ENCODE measurements around the gene NIPBL.
"Not testable (repeated sequence)": the region's sequence is repeated elsewhere in the genome, so short reads cannot be mapped to it uniquely, and the experiment has no call there.

Gene NIPBL

GRCh38 chr5:36883894-36884462 is 7.4 kb downstream of the NIPBL start:
- peaks cover 11 to 16% of the 10 kb centered on the region in 2 donors for H3K36me3 Mint-ChIP-seq
- H3K4me3 Mint-ChIP-seq: no peak overlapping the region
- no peak for DNase-seq
- H3K27ac Mint-ChIP-seq: no peak overlapping the region
- peaks cover 0 to 2% of the 10 kb centered on the region in 2 donors for H3K9me3 Mint-ChIP-seq
- peaks cover 37 to 67% of the 10 kb centered on the region in 2 donors for H3K4me1 Mint-ChIP-seq
- ATAC-seq (replicated peaks): no peak
- H3K27me3 Mint-ChIP-seq: no peaks in the 10 kb centered on the region

GRCh38 chr5:36885149-36885548 is 8.6 kb downstream of the NIPBL start:
- peaks cover 39 to 71% of the 10 kb centered on the region in 2 donors for H3K4me1 Mint-ChIP-seq
- no peaks in the 10 kb centered on the region for H3K27me3 Mint-ChIP-seq
- peaks cover 11 to 16% of the 10 kb centered on the region in 2 donors for H3K36me3 Mint-ChIP-seq
- no peak overlapping the region for H3K4me3 Mint-ChIP-seq
- no peak overlapping the region for H3K27ac Mint-ChIP-seq
- ATAC-seq (replicated peaks) (no peak), DNase-seq (no peak)
- H3K9me3 Mint-ChIP-seq: peaks cover 0 to 2% of the 10 kb centered on the region in 2 donors

- Mint-ChIP-seq H3K4me3 (no peak overlapping the region), H3K36me3 (peaks cover 13 to 16% of the 10 kb centered on the region in 2 donors), H3K4me1 (peaks cover 39 to 68% of the 10 kb centered on the region in 2 donors), H3K27me3 (no peaks in the 10 kb centered on the region), H3K27ac (no peak overlapping the region), H3K9me3 (peaks cover 0 to 2% of the 10 kb centered on the region in 2 donors)
- DNase-seq (no peak), ATAC-seq (replicated peaks) (no peak)
Observed at GRCh38 chr5:36885566-36886485, 9.3 kb downstream of the NIPBL start.

- Mint-ChIP-seq H3K27me3 (no peaks in the 10 kb centered on the region), H3K9me3 (peaks cover 0 to 2% of the 10 kb centered on the region in 2 donors), H3K4me3 (peak overlapping the region in 1 of 2 donors; percentile 9), H3K4me1 (peaks cover 41 to 67% of the 10 kb centered on the region in 2 donors), H3K36me3 (peaks cover 22 to 23% of the 10 kb centered on the region in 2 donors), H3K27ac (peak overlapping the region; percentile 9)
- DNase-seq (no peak), ATAC-seq (replicated peaks) (no peak)
Observed at GRCh38 chr5:36886791-36887190, 10.2 kb downstream of the NIPBL start.

- H3K4me1 Mint-ChIP-seq: peaks cover 34 to 61% of the 10 kb centered on the region in 2 donors
- H3K4me3 Mint-ChIP-seq: no peak overlapping the region
- DNase-seq: no peak
- H3K27me3 Mint-ChIP-seq: no peaks in the 10 kb centered on the region
- ATAC-seq (replicated peaks): no peak
- peak overlapping the region; percentile 11 for H3K27ac Mint-ChIP-seq
- H3K36me3 Mint-ChIP-seq: peaks cover 25 to 27% of the 10 kb centered on the region in 2 donors
- peaks cover 0 to 3% of the 10 kb centered on the region in 2 donors for H3K9me3 Mint-ChIP-seq
Observed at GRCh38 chr5:36887532-36887931, 11.0 kb downstream of the NIPBL start.

- Mint-ChIP-seq H3K27ac (no peak overlapping the region), H3K4me3 (no peak overlapping the region), H3K36me3 (peaks cover 25 to 27% of the 10 kb centered on the region in 2 donors), H3K4me1 (peaks cover 34 to 62% of the 10 kb centered on the region in 2 donors), H3K27me3 (no peaks in the 10 kb centered on the region), H3K9me3 (peaks cover 0 to 3% of the 10 kb centered on the region in 2 donors)
- ATAC-seq (replicated peaks) (no peak), DNase-seq (no peak)
Observed at GRCh38 chr5:36888303-36888702, 11.7 kb downstream of the NIPBL start.

GRCh38 chr5:36889264-36889663 is 12.7 kb downstream of the NIPBL start:
- H3K27me3 Mint-ChIP-seq: no peaks in the 10 kb centered on the region
- H3K36me3 Mint-ChIP-seq: peaks cover 23 to 25% of the 10 kb centered on the region in 2 donors
- H3K4me3 Mint-ChIP-seq: no peak overlapping the region
- peaks cover 33 to 64% of the 10 kb centered on the region in 2 donors for H3K4me1 Mint-ChIP-seq
- peak in 1 of 2 donors; percentile 18 for ATAC-seq (replicated peaks)
- H3K9me3 Mint-ChIP-seq: peaks cover 0 to 3% of the 10 kb centered on the region in 2 donors
- DNase-seq: no peak
- no peak overlapping the region for H3K27ac Mint-ChIP-seq

GRCh38 chr5:36891266-36891665 is 14.7 kb downstream of the NIPBL start:
- peaks cover 14 to 16% of the 10 kb centered on the region in 2 donors for H3K36me3 Mint-ChIP-seq
- H3K9me3 Mint-ChIP-seq: peaks cover 0 to 1% of the 10 kb centered on the region in 2 donors
- peaks cover 33 to 67% of the 10 kb centered on the region in 2 donors for H3K4me1 Mint-ChIP-seq
- DNase-seq (no peak), ATAC-seq (replicated peaks) (no peak)
- H3K27me3 Mint-ChIP-seq: no peaks in the 10 kb centered on the region
- no peak overlapping the region for H3K27ac Mint-ChIP-seq
- no peak overlapping the region for H3K4me3 Mint-ChIP-seq

GRCh38 chr5:36892085-36892830 is 15.7 kb downstream of the NIPBL start:
- not testable (repeated sequence) for DNase-seq; H3K27me3 Mint-ChIP-seq; H3K4me3 Mint-ChIP-seq; ATAC-seq (replicated peaks); H3K27ac Mint-ChIP-seq; H3K9me3 Mint-ChIP-seq
- Mint-ChIP-seq H3K4me1 (peaks cover 31 to 63% of the 10 kb centered on the region in 2 donors), H3K36me3 (peaks cover 14 to 17% of the 10 kb centered on the region in 2 donors)

GRCh38 chr5:36894954-36895353 is 18.4 kb downstream of the NIPBL start:
- no peak overlapping the region for H3K4me3 Mint-ChIP-seq
- H3K27me3 Mint-ChIP-seq: no peaks in the 10 kb centered on the region
- peaks cover 16 to 20% of the 10 kb centered on the region in 2 donors for H3K36me3 Mint-ChIP-seq
- H3K27ac Mint-ChIP-seq: peak overlapping the region; percentile 47
- H3K9me3 Mint-ChIP-seq: peaks cover 0 to 1% of the 10 kb centered on the region in 2 donors
- ATAC-seq (replicated peaks) (no peak), DNase-seq (no peak)
- H3K4me1 Mint-ChIP-seq: peaks cover 29 to 60% of the 10 kb centered on the region in 2 donors

- Mint-ChIP-seq H3K27me3 (no peaks in the 10 kb centered on the region), H3K4me3 (no peak overlapping the region), H3K4me1 (peaks cover 30 to 62% of the 10 kb centered on the region in 2 donors), H3K36me3 (peaks cover 12 to 21% of the 10 kb centered on the region in 2 donors), H3K9me3 (peaks cover 0 to 7% of the 10 kb centered on the region in 2 donors), H3K27ac (no peak overlapping the region)
- DNase-seq (no peak), ATAC-seq (replicated peaks) (no peak)
Observed at GRCh38 chr5:36896476-36896875, 19.9 kb downstream of the NIPBL start.

GRCh38 chr5:36897616-36898015 is 21.0 kb downstream of the NIPBL start:
- Mint-ChIP-seq H3K27me3 (no peaks in the 10 kb centered on the region), H3K27ac (peak overlapping the region; percentile 14), H3K4me1 (peaks cover 37 to 67% of the 10 kb centered on the region in 2 donors), H3K4me3 (no peak overlapping the region), H3K9me3 (peaks cover 7 to 12% of the 10 kb centered on the region in 2 donors), H3K36me3 (peaks cover 15 to 24% of the 10 kb centered on the region in 2 donors)
- DNase-seq (no peak), ATAC-seq (replicated peaks) (no peak)

GRCh38 chr5:36899860-36900259 is 23.3 kb downstream of the NIPBL start:
- H3K27me3 Mint-ChIP-seq: no peaks in the 10 kb centered on the region
- ATAC-seq (replicated peaks): no peak
- peaks cover 40 to 72% of the 10 kb centered on the region in 2 donors for H3K4me1 Mint-ChIP-seq
- no peak overlapping the region for H3K27ac Mint-ChIP-seq
- no peak for DNase-seq
- peaks cover 19 to 30% of the 10 kb centered on the region in 2 donors for H3K36me3 Mint-ChIP-seq
- peaks cover 7 to 14% of the 10 kb centered on the region in 2 donors for H3K9me3 Mint-ChIP-seq
- no peak overlapping the region for H3K4me3 Mint-ChIP-seq

GRCh38 chr5:36900283-36900682 is 23.7 kb downstream of the NIPBL start:
- H3K27ac Mint-ChIP-seq: peak overlapping the region; percentile 14
- peaks cover 40 to 72% of the 10 kb centered on the region in 2 donors for H3K4me1 Mint-ChIP-seq
- no peaks in the 10 kb centered on the region for H3K27me3 Mint-ChIP-seq
- H3K36me3 Mint-ChIP-seq: peaks cover 22 to 30% of the 10 kb centered on the region in 2 donors
- no peak for ATAC-seq (replicated peaks)
- no peak for DNase-seq
- H3K4me3 Mint-ChIP-seq: no peak overlapping the region
- H3K9me3 Mint-ChIP-seq: peaks cover 7 to 16% of the 10 kb centered on the region in 2 donors

Measured in stimulated activated naive B cell treated with anti-CD40 and anti-IgM and Interleukin-4, amounts not matched to agents 10 μg/mL and 1 μg/mL and 100 μg/mL, for 72 hours (primary cell).